ENCODE results near the gene ZFAND6.

Gene ZFAND6

DNA sequence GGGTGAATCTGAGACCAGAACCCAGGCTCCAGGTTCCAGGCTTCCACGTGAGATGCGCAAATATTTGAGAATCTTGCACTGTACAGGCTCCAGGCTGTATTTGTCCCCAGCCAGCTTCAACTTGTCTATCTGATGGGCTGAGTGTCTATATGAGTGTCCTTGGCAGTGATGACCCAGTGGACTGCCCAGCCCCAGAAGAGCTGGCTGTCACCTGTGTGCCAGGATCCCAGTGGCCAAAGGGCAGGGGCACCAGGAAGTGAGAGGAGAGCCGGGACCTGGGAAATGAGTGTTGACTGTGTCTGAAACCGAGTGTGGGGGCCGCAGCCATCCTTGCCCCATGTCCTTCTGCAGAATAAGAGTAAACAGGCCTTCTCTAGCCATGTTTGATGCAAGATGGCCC lies 103.7 kb downstream of the ZFAND6 start:
- no peak for DNase-seq
- H3K27me3 ChIP-seq (replicated peaks): no peaks in the 10 kb centered on the region
- no peaks in the 10 kb centered on the region for H3K36me3 ChIP-seq (replicated peaks)
- no peak overlapping the region for H3K27ac ChIP-seq
- H3K4me3 ChIP-seq (ENCODE audit: low read depth, low read length): no peak overlapping the region
- TF ChIP-seq, protein P1, sequence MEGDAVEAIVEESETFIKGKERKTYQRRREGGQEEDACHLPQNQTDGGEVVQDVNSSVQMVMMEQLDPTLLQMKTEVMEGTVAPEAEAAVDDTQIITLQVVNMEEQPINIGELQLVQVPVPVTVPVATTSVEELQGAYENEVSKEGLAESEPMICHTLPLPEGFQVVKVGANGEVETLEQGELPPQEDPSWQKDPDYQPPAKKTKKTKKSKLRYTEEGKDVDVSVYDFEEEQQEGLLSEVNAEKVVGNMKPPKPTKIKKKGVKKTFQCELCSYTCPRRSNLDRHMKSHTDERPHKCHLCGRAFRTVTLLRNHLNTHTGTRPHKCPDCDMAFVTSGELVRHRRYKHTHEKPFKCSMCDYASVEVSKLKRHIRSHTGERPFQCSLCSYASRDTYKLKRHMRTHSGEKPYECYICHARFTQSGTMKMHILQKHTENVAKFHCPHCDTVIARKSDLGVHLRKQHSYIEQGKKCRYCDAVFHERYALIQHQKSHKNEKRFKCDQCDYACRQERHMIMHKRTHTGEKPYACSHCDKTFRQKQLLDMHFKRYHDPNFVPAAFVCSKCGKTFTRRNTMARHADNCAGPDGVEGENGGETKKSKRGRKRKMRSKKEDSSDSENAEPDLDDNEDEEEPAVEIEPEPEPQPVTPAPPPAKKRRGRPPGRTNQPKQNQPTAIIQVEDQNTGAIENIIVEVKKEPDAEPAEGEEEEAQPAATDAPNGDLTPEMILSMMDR (IDR thresholded peaks at IDR 0.05; ENCODE audit: low read depth, low read length, missing control alignments): no peak
- in situ Hi-C loops (cut with HindIII; ENCODE audit: low pct_ligation_motif_present, low sequenced_read_pairs): loop anchor here (25.0 kb wide), 1 partner anchor 276 kb away; the partner anchor contains the start of gene MTHFS

DNA sequence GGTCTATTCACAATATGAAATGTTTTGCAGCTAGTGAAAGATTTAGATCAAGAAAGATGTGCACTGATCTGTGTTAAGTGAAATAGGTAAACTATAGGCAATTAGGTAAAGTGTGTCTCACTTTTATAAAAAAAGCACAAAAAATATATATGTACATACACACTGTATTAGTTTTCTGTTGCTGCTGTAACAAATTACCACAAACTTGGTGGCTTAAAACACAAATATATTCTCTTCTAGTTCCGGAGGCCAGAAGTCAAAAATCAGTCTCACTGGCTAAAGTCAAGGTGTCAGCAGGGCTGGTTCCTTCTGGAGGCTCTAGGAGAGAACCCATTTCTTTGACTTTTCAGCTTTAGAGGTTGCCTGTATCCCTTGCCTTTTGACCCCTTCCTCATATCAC lies 104.4 kb downstream of the ZFAND6 start:
- H3K27ac ChIP-seq: no peak overlapping the region
- DNase-seq: no peak
- no peaks in the 10 kb centered on the region for H3K27me3 ChIP-seq (replicated peaks)
- no peaks in the 10 kb centered on the region for H3K36me3 ChIP-seq (replicated peaks)
- no peak overlapping the region for H3K4me3 ChIP-seq (ENCODE audit: low read depth, low read length)
- TF ChIP-seq, protein P1 (IDR thresholded peaks at IDR 0.05; ENCODE audit: low read depth, low read length, missing control alignments): no peak
- in situ Hi-C loops (cut with HindIII; ENCODE audit: low pct_ligation_motif_present, low sequenced_read_pairs): loop anchor here (25.0 kb wide), 1 partner anchor 277 kb away; the partner anchor contains the start of gene MTHFS

DNA sequence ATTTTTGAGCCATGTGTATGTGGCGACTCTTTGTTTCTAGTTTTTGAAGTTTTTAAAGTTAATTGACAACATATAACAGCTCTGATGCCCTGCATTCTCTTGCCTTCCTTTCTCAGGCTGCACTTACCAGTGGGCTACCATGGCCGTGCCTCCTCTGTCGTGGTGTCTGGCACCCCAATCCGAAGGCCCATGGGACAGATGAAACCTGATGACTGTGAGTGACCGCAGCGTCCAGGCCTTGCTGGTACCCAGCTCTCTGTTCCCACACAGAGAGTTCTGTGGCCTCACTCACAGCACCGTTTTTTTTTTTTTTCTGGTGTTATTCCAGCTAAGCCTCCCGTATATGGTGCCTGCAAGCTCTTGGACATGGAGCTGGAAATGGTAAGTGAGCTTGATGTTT lies 108.5 kb downstream of the ZFAND6 start:
- H3K27ac ChIP-seq: no peak overlapping the region
- TF ChIP-seq, protein P1 (IDR thresholded peaks at IDR 0.05; ENCODE audit: low read depth, low read length, missing control alignments): no peak
- no peak overlapping the region for H3K4me3 ChIP-seq (ENCODE audit: low read depth, low read length)
- H3K27me3 ChIP-seq (replicated peaks): no peaks in the 10 kb centered on the region
- H3K36me3 ChIP-seq (replicated peaks): no peaks in the 10 kb centered on the region
- DNase-seq: no peak
- in situ Hi-C loops (cut with HindIII; ENCODE audit: low pct_ligation_motif_present, low sequenced_read_pairs): loop anchor here (25.0 kb wide), 1 partner anchor 281 kb away; the partner anchor contains the start of gene MTHFS

DNA sequence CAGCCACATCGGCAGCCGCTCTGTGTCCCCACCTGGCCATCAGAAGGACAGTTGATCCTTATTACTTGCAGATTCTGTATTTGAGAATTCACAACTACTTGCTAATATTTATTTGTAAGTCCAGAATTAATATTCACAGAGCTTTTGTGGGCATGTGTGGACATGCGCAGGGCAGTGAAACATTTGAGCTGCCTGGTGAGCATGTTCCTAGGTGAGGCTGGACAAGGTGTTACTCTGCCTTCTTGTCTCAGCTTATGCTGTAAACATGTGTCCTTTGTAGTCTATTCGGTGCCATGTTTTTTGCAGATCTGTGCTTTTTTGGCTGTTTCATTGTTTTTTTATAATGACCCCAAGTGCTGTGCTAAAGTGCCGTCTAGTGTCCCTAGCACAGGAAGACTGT lies 108.9 kb downstream of the ZFAND6 start:
- no peak for DNase-seq
- Histone ChIP-seq H3K27ac (no peak overlapping the region), H3K36me3 (replicated peaks) (no peaks in the 10 kb centered on the region), H3K4me3 (ENCODE audit: low read depth, low read length) (no peak overlapping the region), H3K27me3 (replicated peaks) (no peaks in the 10 kb centered on the region)
- TF ChIP-seq, protein P1 (IDR thresholded peaks at IDR 0.05; ENCODE audit: low read depth, low read length, missing control alignments): no peak
- in situ Hi-C loops (cut with HindIII; ENCODE audit: low pct_ligation_motif_present, low sequenced_read_pairs): loop anchor here (25.0 kb wide), 1 partner anchor 281 kb away; the partner anchor contains the start of gene MTHFS

DNA sequence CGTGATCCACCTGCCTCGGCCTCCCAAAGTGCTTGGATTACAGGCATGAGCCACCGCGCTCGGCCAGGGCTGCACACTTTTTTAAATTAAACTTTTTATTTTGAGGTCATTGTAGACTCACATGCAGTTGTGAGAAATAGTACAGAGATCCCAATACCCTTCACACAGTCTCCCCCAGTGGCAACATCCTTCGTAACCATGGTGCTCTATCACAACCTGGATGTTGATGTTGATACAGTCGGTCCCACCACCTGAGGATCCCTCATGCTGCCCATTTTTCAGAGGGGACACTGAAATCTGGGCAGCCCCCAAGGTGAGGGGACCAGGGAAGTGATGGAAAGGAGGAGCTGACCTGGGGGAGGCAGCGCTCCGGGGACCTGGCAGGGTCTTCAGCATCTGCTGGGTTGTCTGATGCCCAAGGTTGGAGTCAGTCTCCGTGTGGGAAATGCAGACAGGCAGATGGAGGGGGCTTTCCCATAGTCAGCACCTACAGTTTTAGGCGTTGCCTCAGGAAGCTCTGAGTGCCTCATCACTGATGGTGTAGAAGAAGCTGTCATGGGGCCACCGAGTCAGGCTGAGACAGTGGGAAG lies 110.4 kb downstream of the ZFAND6 start:
- no peak for DNase-seq
- in situ Hi-C loops (cut with HindIII; ENCODE audit: low pct_ligation_motif_present, low sequenced_read_pairs): loop anchor here (25.0 kb wide), 1 partner anchor 283 kb away; the partner anchor contains the start of gene MTHFS
- TF ChIP-seq, protein P1 (IDR thresholded peaks at IDR 0.05; ENCODE audit: low read depth, low read length, missing control alignments): no peak
- Histone ChIP-seq H3K4me3 (ENCODE audit: low read depth, low read length) (no peak overlapping the region), H3K36me3 (replicated peaks) (peaks cover 2% of the 10 kb centered on the region), H3K27ac (no peak overlapping the region), H3K27me3 (replicated peaks) (no peaks in the 10 kb centered on the region)
